HepG2 (cell line): Measurements from ENCODE around the gene PRR4. TPM values are rescaled to one million over a fixed set of nuclear protein-coding genes. Genes with fewer than 3 reads are reported as not detected.

ENCODE experiments used
- AHR ChIP-seq: IDR thresholded peaks from 2 replicates; pipeline ENCODE4 v1.6.1; 2018; ENCODE audit warnings: missing genetic modification reagents, missing compliant biosample characterization
- ARID3A ChIP-seq: IDR thresholded peaks from 2 replicates; pipeline ENCODE4 v1.6.1; 2012; ENCODE audit warnings: low read depth, low read length, improper control_type of control experiment
- FIP1L1 ChIP-seq: fragments of 200-400 bp; formaldehyde crosslinking; IDR thresholded peaks from 2 replicates; pipeline ENCODE4 v1.6.1; 2018; ENCODE audit warnings: low read depth, mild to moderate bottlenecking, low read length, moderate library complexity, borderline replicate concordance; ENCODE audit not compliant: insufficient read depth
- IRX3 ChIP-seq: sonication (generic); formaldehyde crosslinking; IDR thresholded peaks from 2 replicates; pipeline ENCODE4 v1.8.1; 2023; ENCODE audit warnings: mild to moderate bottlenecking, low read depth, missing genetic modification reagents, borderline replicate concordance
- JUN ChIP-seq: sonication (generic); formaldehyde crosslinking; IDR thresholded peaks from 2 replicates; pipeline ENCODE4 v1.4.0; 2020; ENCODE audit warnings: mild to moderate bottlenecking, missing genetic modification reagents
- MXD4 ChIP-seq: IDR thresholded peaks from 2 replicates; pipeline ENCODE4 v1.6.1; 2016; ENCODE audit warnings: mild to moderate bottlenecking, missing biosample characterization, missing genetic modification reagents
- NFKB2 ChIP-seq: sonication (generic); formaldehyde crosslinking; IDR thresholded peaks from 2 replicates; pipeline ENCODE4 v1.4.0; 2020; ENCODE audit warnings: missing genetic modification reagents, borderline replicate concordance
- NONO ChIP-seq, 2 experiments: fragments of 450-650 bp in 1 of 2; sonication (generic) in 1 of 2; formaldehyde crosslinking in 1 of 2; IDR thresholded peaks in 1 of 2; conservative IDR thresholded peaks in 1 of 2; 2 replicates each; pipeline versions ENCODE4 v1.6.1 to v1.8.0; 2017 to 2022; ENCODE audit warnings: mild to moderate bottlenecking in 1 of 2, missing genetic modification reagents in 1 of 2, moderate library complexity in 1 of 2
- NPAS2 ChIP-seq: sonication (generic); formaldehyde crosslinking; IDR thresholded peaks from 2 replicates; pipeline ENCODE4 v1.8.0; 2022; ENCODE audit warnings: mild to moderate bottlenecking, missing genetic modification reagents, borderline replicate concordance
- NR2F6 ChIP-seq, 2 experiments: IDR thresholded peaks; 2 replicates each; pipeline ENCODE4 v1.6.1; 2016; ENCODE audit warnings: antibody characterized with exemption in 1 of 2, mild to moderate bottlenecking in 1 of 2
- RFX3 ChIP-seq: IDR thresholded peaks from 2 replicates; pipeline ENCODE4 v1.6.1; 2016; ENCODE audit warnings: missing biosample characterization, missing genetic modification reagents
- SNAI1 ChIP-seq: sonication (generic); formaldehyde crosslinking; IDR thresholded peaks from 2 replicates; pipeline ENCODE4 v1.5.0; 2020; ENCODE audit warnings: mild to moderate bottlenecking, missing genetic modification reagents, borderline replicate concordance
- SNAPC2 ChIP-seq: sonication (generic); formaldehyde crosslinking; IDR thresholded peaks from 2 replicates; pipeline ENCODE4 v1.8.1; 2022; ENCODE audit warnings: mild to moderate bottlenecking, missing genetic modification reagents
- SOX13 ChIP-seq, 3 experiments: fragments of 450-650 bp in 1 of 3; sonication (generic) in 1 of 3; formaldehyde crosslinking in 1 of 3; IDR thresholded peaks in 2 of 3; conservative IDR thresholded peaks in 1 of 3; 2 replicates each; pipeline versions ENCODE4 v1.5.0 to v1.6.1; 2016 to 2020; ENCODE audit warnings: antibody characterized with exemption in 1 of 3, mild to moderate bottlenecking in 1 of 3, missing compliant biosample characterization in 1 of 3, missing genetic modification reagents in 1 of 3, moderate library complexity in 1 of 3
- TEAD2 ChIP-seq: sonication (generic); formaldehyde crosslinking; IDR thresholded peaks from 2 replicates; pipeline ENCODE4 v1.9.0; 2021; ENCODE audit warnings: missing genetic modification reagents
- TOPORS ChIP-seq: sonication (generic); formaldehyde crosslinking; IDR thresholded peaks from 2 replicates; pipeline ENCODE4 v1.8.0; 2023; ENCODE audit warnings: mild to moderate bottlenecking, missing genetic modification reagents
- ZBTB43 ChIP-seq: sonication (generic); formaldehyde crosslinking; conservative IDR thresholded peaks from 2 replicates; pipeline ENCODE4 v1.4.0; 2020; ENCODE audit warnings: missing genetic modification reagents
- ZNF616 ChIP-seq: sonication (generic); formaldehyde crosslinking; IDR thresholded peaks from 2 replicates; pipeline ENCODE4 v1.5.0; 2020; ENCODE audit warnings: low read depth, mild to moderate bottlenecking, missing genetic modification reagents
- ZSCAN20 ChIP-seq: sonication (generic); formaldehyde crosslinking; IDR thresholded peaks from 2 replicates; pipeline ENCODE4 v1.4.0; 2020; ENCODE audit warnings: missing genetic modification reagents, mild to moderate bottlenecking, borderline replicate concordance
- polyA plus RNA-seq, 8 experiments: library from polyadenylated mRNA; depleted of rRNA in 3 of 8; stranded (reverse) in 7 of 8; unstranded in 1 of 8; fragments of >200 nt; fragmentation: Illumina TruSeq in 4 of 8; extraction: Trizol in 4 of 8; gene quantifications; 2 replicates each; pipeline versions ENCODE4 v1.2.1 to v1.2.3, GENCODE V29; 2011 to 2016; ENCODE audit warnings: low read depth in 4 of 8, missing spikeins in 1 of 8, mixed read lengths in 1 of 8; ENCODE audit not compliant: insufficient read depth in 1 of 8
- total RNA-seq, 5 experiments: library from RNA; depleted of rRNA; stranded (reverse); fragments of >200 nt; fragmentation: Illumina TruSeq; extraction: Trizol; gene quantifications; 2 replicates each; pipeline ENCODE4 v1.2.3, GENCODE V29; 2016; ENCODE audit warnings: low read depth in 1 of 5
- TF ChIP-seq, protein P1 (sequence below): fragments of 450-650 bp; IDR thresholded peaks from 2 replicates; pipeline ENCODE4 v1.6.1; 2017; ENCODE audit warnings: mild to moderate bottlenecking
- TF ChIP-seq, protein P2 (sequence below): sonication (generic); formaldehyde crosslinking; IDR thresholded peaks from 2 replicates; pipeline ENCODE4 v1.4.0; 2020; ENCODE audit warnings: mild to moderate bottlenecking, missing genetic modification reagents

Gene PRR4
- total and polyA plus RNA-seq, 2 of the 13 experiments (the other 11 are each of a cell fraction or from before 2014, with no cell fraction given) = 2.3 to 5.4 TPM

DNA sequence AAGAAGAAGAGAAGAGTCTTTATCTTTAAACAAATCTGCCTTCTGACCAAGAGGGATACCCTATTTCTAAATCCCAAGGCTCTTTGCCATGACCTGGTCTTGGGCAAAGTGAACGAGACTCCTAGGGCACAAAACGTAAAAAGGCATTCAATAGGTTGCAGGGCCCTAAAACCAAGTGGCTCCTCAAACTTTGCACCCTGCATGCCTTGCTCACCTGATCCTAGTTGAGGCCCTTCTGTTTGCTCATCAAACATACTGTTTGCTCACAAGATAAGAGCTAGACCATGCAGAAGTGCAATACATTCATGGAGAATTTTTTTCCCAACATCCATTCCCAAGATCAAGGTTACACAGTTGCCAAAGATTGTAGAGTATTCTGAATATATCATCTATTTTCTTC lies 42.7 kb upstream of the PRR4 start (continued):
- TF ChIP-seq ARID3A = peak; percentile 88
- no peak for TF ChIP-seq ZSCAN20 (CRISPR knock-in tag)
- no peak for TF ChIP-seq AHR
- no peak for TF ChIP-seq SNAI1 (CRISPR knock-in tag)
- peak; percentile 78; the same call in 1 of the 2 replicates for TF ChIP-seq NR2F6 (IDR thresholded peaks at IDR 0.05)
- peak; percentile 92 for TF ChIP-seq NR2F6 (CRISPR knock-in tag; IDR thresholded peaks at IDR 0.05)
- TF ChIP-seq SNAPC2 (CRISPR knock-in tag) = peak; percentile 68; the same call in 1 of the 2 replicates
- peak; percentile 89 for TF ChIP-seq SOX13 (IDR thresholded peaks at IDR 0.05)
- TF ChIP-seq SOX13 (CRISPR knock-in tag; conservative IDR thresholded peaks at IDR 0.05 in 1 of 2, IDR thresholded peaks at IDR 0.05 in 1 of 2) = peak in 1 of 2 experiments; percentile 97; a peak in 2 of 4 replicates
- TF ChIP-seq MXD4 (CRISPR knock-in tag) = no peak
- peak; percentile 52; the same call in 1 of the 2 replicates for TF ChIP-seq JUN (CRISPR knock-in tag)
- TF ChIP-seq ZNF616 = no peak
- TF ChIP-seq NPAS2 = no peak
- TF ChIP-seq NONO (IDR thresholded peaks at IDR 0.05) = no peak
- TF ChIP-seq NONO (CRISPR knock-in tag; conservative IDR thresholded peaks at IDR 0.05) = peak; percentile 92
- peak; percentile 44; the same call in 1 of the 2 replicates for TF ChIP-seq RFX3
- TF ChIP-seq TEAD2 (CRISPR knock-in tag) = no peak
- TF ChIP-seq, protein P1, sequence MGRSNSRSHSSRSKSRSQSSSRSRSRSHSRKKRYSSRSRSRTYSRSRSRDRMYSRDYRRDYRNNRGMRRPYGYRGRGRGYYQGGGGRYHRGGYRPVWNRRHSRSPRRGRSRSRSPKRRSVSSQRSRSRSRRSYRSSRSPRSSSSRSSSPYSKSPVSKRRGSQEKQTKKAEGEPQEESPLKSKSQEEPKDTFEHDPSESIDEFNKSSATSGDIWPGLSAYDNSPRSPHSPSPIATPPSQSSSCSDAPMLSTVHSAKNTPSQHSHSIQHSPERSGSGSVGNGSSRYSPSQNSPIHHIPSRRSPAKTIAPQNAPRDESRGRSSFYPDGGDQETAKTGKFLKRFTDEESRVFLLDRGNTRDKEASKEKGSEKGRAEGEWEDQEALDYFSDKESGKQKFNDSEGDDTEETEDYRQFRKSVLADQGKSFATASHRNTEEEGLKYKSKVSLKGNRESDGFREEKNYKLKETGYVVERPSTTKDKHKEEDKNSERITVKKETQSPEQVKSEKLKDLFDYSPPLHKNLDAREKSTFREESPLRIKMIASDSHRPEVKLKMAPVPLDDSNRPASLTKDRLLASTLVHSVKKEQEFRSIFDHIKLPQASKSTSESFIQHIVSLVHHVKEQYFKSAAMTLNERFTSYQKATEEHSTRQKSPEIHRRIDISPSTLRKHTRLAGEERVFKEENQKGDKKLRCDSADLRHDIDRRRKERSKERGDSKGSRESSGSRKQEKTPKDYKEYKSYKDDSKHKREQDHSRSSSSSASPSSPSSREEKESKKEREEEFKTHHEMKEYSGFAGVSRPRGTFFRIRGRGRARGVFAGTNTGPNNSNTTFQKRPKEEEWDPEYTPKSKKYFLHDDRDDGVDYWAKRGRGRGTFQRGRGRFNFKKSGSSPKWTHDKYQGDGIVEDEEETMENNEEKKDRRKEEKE = no peak
- TF ChIP-seq TOPORS (CRISPR knock-in tag) = peak; percentile 40; the same call in 1 of the 2 replicates
- no peak for TF ChIP-seq NFKB2 (CRISPR knock-in tag)
- no peak for TF ChIP-seq FIP1L1
- TF ChIP-seq, protein P2, sequence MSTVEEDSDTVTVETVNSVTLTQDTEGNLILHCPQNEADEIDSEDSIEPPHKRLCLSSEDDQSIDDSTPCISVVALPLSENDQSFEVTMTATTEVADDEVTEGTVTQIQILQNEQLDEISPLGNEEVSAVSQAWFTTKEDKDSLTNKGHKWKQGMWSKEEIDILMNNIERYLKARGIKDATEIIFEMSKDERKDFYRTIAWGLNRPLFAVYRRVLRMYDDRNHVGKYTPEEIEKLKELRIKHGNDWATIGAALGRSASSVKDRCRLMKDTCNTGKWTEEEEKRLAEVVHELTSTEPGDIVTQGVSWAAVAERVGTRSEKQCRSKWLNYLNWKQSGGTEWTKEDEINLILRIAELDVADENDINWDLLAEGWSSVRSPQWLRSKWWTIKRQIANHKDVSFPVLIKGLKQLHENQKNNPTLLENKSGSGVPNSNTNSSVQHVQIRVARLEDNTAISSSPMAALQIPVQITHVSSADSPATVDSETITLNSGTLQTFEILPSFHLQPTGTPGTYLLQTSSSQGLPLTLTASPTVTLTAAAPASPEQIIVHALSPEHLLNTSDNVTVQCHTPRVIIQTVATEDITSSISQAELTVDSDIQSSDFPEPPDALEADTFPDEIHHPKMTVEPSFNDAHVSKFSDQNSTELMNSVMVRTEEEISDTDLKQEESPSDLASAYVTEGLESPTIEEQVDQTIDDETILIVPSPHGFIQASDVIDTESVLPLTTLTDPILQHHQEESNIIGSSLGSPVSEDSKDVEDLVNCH (CRISPR knock-in tag) = no peak
- TF ChIP-seq ZBTB43 = peak; percentile 78; the same call in 1 of the 2 replicates
- TF ChIP-seq IRX3 (CRISPR knock-in tag) = no peak
